ENCODE measurements around the gene RNF157.

Gene RNF157

DNA sequence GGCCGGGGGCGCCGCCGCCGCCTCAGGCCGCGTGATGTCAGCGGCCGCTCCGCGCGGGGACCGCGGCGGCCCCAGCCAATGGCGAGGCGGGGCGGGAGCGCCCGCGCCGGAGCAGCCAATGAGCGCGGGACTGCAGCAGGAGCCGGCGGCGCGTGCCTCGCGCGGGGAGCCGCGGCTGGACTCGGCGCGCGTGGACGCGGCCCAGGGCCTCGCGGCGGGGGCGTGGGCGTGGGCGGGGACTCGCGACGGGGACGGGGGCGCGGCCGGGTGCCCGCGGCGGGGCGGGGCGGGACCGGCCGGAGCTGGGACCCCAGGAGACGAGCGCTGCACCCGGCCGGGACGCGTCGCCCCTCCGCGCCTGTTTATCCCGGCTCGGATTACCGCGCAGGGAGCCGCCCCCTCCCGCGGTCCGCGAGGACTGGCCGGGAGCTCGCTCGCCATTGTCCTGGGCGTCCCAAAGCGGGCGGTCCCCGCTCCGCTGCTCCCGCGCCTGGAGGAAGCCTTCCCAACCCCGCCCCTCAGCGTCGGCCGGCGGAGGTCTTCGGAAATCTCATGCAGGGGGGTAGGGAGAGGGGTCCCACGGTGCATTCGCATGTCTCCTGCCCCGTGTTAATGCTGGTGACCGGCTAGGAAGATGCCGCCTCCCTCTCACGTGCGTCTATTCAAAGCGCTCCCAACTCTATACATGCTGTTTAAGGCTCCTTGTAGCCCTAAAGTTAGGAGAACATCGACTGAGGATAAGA, at the start of gene RNF157:
Gene RNF157 (minus strand): TSS at position 33 of the 743 bp plus-strand sequence. CDS start 253 bp downstream, outside the sequence.
- DNase-seq = peak; percentile 6

DNA sequence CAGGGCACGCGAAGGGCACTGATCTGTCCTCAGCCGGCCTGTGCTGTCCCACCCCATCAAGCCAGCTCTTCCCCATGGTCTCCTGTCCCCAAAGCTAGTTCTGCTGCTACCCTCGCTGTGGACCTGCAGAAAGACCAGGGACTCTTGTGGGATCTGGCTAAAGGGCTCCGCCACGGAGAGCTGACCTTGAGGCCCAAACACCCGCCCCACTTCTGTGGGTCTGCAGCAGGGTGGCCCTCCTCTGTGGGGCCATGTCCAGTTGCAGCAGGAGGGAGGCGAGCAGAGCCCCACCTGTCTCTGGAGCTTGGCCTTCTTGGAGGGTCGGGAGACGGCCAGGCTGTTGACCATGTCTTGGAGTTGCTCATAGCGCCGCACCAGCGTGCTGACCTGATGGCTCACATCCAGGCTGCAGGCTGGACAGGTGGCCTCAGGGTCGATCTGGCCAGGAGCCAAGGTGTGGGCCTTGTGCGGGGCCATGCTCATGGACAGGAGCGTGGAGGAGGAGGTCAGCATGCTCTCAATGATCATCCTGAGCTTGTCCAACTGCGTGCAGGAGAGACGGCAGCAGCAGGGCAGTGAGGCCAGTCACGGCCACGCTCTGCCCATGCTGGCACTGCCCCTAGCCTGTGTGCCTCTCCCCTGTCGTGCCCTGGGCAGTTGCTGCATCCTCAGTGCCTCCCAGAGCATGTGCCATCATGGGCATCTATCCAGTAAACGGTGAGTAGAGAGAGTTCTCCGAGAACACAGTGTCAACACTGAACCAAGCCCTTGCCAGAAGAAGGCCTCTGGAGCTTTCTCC, 41.5 kb upstream of the RNF157 start:
- DNase-seq = no peak

DNA sequence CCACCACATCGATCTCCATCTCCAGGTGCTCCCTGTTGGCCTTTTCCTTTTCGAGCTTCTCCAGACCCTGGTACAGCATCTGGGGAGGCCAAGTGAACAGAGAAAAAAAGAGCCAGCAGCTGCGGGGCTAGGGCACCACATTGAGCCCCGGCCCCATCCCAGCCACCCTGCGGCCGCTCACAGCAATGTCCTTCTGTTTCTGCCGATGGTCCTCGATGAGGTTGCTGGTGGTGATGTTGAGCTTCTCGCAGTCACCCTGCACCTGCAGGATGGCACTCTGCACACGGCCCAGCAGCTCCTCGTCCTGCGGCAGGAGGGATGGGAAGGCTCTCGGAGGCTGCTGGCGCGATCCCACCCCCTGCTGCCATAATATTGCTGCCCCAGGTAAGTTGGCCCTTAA, 40.4 kb upstream of the RNF157 start:
- no peak for DNase-seq

DNA sequence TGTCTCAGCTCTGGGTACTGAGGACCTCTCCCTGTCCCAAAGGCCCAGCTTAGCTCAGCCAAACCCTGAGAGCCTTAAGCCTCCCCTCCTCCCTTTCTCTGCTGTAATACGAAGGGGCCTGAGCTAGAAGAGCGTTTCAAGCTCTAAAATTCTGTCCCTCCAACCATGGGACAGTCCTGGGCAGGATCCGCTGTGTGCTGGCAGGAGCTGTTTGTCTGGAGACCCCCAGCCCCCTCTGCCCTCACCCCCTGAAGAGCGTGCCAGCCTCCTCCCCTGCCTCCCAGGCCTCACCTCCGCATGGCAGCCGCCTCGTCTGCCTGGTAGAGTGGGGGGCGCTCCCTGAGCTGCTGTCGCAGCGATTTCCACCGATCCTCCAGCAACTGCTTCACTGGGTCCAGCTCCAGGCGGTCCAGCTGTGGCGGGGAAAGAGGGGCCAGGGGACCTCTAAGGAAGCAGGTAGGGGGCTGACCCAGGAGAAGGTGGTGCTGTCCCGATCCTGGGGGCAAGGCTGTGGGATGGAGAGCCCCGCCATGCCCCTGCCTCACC, 39.5 kb upstream of the RNF157 start:
- no peak for DNase-seq

DNA sequence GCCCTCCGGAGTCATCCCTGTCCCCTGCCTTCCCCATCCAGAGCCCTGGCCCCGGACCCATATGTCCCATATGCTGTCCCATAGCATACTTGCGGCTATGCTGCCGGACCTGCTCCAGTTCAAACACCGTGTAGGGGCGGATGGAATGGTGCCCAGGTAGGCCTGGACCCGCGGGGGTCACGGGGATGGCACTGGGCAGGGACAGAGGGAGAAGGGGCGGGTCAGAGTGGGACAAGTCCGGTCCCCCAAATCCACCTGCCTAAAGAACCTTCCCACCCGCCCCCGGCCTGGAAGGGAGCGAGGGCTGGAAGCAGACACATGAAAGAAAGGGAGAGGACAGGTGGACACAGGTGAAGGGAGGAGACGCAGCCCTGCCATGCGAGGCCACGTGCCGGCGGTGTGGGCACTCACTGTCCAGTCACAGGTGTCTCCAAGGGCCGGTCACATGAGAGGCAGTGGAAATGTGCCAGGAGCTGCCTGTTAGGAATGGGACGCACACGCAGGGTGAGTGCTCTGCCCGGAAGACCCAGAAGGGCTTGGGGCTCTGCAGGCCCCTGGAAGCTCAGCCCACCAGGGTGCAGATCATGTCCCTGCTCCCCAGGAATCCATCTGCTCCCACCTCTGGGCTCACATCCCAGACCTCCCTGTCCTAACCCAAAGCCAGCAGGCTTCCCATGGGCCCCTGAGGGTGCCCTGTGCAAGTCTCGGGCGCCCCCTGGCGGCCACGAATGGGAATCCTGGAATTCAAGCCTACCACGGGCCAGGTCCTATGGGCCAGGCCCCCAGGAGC, 38.9 kb upstream of the RNF157 start:
- DNase-seq = peak; percentile 86

DNA sequence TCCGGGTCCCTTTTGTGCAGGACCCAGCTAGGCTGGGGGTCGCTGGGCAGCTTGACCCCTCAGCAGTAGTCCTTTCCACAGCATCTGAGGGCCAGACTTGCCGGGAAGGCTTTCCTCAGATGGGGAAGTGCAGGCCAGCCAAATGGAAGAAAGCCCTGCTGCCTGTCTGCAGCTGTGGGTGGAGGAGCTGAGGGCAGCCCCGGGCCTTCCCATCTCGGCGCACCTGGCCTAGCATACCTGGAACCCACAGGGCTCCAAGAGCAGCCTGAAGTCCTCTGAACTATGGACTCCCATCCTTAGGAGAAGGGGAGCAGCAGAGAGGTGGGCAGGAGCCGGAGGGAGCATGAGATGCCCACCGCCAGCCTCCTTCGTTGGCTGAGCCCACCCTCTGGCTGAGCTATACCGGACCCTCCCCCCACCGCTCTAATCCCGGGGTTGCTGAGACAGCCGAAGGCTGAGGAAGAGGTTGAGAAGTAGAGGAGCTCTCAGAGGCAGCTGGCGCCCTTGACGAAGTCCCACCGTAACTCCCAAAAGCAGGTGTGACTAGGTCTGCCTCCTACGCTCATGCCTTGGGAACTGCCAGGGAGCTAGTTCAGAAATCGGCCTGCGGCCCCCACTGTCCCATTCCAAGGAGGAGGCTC, 38.1 kb upstream of the RNF157 start:
- no peak for DNase-seq

DNA sequence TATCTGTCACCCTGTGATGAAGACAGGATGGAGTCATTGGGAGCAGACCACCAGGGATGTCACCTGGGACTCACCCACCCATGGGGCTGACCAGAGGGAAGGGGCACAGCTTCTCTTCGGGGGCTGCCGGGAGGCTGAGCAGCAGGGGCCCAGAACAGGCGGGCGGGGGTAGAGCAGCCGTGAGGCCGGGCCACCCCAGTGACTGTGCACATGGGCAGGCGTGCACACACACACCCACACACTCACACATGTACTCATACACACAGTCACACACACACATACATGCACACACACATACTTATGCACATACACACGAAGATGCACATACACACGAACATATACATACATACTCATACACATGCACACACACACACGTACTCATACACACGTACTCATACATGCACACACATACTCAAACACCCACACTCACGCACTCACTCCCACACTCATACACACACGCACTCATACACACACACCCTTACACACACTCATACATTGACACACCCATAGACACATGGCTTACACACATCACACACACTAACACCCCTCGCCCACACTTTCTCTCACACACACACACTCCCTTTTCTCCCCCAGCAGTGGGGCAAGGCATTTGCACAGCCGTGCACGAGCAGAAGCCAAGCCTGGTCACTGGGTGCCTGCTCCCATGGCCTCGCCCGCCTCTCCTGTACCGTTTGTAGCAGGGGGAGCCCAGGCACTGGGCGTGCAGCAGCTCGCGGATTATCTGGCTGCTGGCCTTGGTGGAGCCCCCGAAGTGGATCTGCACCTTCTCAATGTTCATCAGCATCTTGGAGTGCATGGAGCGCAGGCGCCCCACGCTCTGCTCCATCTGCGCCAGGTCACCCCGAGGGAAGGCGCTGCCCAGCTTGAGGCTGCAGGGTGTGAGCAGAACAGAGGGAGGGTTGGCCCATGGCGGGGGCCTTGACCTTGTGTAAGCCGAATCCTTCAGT, 37.3 kb upstream of the RNF157 start:
- DNase-seq = no peak

DNA sequence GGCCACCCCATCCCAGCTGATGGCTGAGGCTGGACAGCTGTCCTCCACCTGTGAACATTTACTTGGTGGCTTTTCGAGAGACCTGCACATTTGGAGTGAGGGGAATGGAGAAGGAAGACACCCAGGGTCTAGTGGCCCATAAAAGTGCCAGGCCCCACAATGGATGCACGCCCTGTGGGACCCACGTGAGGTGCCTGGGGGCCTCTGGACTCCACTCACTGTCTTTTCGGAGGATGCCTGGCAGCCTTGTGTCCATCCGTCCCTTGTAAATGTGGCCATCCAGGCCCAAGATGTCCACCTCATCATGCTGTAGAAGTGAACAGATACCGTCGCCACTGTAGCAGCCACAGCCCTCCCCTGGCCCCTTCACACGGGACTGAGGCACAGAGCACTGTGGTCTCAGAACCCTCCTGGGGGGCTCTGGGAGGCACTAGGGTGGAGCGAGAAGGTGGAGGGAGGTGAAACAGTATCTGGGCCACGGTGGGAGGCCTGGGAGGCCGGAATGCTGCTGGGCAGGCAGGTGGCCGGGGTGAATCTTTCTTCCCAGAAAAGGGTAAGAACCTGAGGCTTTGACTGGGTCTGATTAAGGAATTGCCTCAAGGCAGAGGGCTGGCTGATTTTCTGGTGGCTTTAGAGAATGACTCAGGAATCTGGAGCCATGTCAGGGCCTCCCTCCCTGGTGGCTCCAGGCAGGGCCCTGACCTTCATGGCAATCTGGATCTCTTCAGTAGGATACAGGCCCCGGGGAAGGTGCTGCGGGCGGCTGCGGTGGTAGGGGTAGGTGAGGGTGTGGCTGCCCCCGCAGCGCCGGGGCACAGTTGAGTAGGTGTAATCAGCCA, 36.4 kb upstream of the RNF157 start:
- DNase-seq = no peak

DNA sequence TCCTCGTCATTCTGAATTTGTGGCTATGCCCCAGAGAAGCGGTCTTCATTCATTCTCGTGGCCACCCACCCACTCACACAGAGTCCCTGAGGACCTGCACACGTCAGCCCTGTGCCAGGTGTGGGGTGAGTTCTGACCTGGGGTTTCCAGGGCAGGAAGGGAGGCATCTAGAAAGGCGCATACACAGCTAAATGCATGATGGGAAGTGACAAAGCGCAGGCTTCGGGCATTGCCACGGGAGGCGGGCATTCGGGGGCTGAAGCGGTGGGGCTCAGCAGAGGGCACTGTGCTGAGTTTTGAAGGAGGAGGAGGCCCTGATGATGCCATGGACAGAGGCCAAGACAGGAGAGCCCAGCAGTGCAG, 35.8 kb upstream of the RNF157 start:
- DNase-seq = no peak

DNA sequence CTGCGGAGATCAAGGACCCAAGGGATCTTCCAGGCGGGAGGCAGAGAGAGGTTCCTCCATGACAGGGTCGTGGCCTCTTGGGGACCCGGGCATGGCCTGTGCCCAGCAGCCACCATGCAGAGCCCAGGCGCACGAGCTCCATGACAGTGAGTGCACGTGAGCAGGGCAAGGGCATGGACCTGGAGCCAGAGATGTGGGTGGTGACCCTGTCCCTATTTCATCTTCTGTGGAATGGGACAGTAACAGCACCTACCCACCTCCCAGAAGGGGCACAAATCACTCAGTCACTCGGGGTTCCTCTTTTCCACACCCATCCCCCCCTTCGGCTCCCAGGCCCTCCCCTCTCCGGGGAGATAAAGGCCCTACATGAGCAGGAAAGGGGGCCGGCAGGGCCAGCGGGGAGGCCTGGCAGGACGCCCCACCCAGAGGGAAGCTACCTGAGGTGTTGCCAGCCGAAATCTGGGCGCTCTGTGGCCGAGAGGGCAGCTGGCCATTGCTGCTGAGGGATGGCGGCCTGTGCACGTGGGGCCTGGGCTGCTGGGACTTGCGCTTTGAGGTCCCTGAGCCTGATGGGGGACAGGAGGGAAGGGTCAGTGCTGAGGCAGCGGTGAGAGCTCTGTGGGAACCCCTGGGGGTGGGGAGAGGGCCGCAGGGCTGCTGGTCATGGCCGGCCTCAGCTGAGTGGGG, 35.2 kb upstream of the RNF157 start:
- no peak for DNase-seq

DNA sequence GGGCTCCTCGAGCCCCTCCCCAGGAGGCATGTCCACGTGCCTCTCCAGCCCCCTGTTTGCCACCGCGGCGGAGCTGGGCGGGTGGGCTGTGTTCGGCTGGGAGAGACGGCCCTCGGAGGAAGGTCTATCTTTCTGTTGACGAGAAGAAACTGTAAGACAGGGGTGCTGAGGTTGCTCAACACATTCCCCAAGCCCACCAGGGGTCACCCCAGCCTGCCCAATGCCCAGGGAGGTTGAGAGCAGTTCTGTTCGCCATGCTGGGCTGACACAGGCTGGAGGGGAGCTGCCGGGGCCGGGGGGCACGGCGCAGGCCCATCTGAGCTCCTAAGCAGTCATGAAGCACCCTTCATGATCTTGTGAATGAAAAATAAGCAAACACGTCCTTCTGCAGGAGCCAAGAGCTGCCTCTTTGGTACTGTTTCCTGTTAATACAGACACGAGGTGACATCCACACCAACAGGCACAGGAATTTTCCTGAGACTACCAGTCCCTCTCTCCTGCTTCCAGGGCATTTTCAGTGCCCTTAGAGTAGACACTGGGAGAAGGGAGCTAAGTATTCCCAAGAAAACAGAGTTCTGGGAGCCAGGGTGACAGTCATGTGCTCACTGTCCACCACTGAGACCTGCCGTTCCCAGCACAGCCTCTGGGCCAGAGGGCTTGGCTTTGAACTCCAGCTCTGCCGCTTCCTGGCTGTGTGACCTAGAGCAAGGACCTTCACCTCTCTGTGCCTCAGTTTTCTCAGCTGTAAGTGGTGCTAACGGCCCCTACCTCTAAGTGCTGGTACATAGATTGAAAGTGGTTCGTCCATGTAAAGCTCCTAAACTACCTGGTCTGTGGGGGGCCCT, 34.0 kb upstream of the RNF157 start:
- DNase-seq = no peak

DNA sequence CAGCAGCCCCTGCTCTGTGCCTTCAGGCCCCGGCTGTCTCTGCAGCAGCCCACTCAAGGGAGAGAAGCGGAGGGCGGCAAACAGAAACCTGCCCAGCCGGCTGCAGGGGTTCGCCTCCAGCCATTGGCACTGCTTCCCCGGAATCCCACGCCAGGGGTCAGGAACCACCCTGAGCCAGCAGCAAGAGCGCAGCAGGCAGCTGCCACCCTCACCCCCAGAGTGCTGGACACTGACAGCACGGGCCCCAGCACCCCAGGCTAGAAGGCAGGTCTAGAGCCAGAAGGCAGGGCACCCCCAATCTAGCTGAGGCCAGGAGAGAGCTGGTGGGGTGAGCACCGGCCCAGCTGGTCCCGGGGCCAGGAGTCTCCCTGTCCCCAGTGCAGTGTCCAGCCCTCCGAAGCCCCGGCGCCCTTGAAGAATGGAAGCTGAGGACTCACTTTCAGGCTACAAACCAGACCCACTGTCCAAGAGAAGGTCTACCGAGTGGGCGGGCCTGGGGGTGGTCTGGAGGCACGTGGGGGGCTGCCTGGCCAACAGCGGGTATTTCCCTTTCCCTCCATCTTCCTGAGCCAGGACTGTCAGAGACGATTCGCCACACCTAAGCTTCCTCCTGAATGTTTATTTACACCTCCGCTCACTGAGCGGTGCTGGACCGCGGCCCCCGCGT, 33.3 kb upstream of the RNF157 start:
- DNase-seq = no peak

DNA sequence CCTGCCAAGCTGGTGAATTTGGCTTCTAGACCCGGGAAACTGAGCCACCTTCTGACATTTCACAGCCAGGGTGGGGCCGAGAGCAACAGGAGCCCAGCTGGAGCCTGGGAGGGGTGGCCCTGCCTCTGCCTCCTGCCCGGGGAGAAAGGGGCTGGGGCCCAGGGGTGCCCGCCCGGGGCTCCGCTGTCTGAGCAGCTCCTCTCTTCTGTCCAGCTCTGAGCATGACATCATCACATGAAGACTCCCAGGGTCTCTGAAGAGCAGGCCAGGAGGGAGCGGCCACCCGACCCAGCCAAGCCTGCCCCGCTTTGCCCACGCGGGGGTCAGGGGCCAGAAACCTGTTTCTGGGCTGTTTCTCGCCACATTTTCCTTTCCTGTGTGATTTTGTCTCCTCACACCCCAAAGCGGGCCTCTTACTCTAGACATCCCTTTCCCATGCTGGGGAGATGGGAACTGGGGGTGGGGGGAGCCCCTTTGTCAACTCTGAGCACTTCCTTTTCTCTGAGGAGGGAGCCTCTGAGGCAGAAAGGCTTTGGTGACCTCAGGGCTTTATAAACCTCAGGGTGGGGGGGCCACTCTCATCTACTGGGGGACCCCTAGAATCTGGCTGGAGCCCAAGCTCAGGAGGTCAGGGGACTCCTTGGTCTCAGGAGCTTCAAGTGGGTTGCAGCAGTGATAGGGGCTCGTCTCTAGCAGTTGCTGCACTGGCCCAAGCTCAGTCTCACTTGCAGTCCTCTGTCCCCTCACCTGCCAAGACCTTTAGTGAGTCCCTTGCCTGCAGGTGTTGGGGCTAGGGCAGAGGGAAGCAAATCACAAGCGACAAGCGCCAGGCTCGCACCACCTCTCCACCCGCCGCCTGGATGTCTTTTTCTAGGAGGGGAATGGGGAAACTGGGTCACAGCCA, 32.5 kb upstream of the RNF157 start:
- no peak for DNase-seq

DNA sequence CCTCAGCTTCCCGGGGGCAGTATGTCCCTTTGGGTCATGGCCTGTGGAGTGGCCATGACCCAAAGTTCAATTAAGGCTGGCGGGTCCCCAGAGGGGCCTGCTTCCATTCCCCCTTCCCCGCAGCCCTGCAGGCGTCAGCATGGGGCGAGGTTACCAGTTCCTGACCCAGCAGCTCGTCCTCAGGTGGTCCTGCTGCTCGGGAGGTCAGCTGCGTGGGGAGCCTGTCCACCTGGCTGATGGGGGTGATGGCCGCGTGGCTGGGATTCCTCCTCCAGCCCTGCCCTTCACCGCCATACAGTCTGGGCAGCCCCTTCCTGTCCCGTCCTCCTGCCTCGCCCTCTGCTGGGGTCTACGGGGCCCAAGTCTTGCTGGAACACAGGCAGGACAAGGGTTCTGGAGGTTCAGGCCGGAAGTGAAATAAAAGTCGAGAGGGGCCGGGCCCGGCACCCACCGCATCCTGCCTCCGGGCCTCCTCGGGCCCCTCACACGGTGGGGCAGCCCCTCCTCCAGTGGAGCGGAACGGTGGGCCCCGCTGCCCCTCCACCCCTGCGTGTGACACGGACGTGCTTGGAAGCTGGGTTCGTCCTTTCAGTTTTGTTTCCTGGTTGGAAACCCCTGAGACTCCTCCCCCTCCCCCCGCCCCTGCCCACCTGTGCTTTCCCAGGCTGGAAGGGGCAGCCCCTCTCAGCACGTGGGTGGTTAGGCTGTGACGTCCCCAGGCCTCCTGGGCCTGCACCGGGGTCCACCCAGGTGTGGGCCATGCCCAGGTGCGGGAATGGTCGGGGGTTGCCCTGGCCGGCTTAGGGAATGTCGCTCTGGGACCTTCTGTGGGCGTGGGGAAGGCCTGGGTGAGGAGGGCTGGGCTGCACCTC, 31.6 kb upstream of the RNF157 start:
- DNase-seq = no peak

DNA sequence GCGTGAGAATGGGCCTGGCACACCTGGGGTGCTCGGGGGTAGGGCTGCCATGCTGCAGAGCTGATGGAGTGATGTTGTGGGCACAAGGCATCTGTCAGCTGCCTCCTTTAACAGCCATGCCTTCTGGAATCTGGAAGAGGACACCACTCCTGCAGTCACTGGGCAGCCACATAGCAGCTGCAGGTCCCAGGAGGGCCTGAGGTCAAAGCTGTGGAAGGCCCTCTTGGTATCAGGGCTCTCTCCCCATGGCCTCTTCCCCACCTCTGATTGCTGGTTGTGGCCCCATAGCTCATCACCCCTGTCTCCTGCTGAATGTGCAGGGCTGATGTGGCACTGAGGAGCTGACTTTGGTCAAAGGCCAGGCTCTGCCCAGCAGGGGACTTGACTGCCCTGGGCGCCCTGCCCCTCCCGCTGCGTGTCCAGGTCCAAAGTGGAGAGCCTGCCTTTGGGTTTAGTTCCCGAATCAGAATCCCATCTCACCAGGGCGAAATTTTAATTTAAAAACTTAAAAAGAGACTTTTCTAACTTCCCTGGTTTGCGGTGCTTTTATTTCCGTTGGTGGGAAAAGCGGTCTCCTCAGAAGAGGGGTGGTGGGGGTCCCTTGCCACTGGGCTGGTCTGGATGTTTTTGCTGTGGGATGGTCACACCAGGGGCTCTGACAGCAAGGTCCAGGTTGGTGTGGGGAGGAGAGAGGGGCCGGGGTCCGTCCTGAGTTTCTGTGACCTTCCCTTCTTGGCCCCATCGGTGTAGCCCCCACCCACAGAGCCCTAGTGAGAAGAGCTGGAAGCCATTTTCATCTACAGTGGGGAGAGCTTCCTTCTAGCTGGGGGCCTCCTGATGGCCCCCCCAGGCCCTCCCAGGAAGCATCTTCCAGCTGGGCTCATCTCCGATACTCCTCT, 30.7 kb upstream of the RNF157 start:
- DNase-seq = no peak

Data from NCI-H2107 (cell line).